CD4-positive, alpha-beta T cell treated with Interleukin-1 beta for 1 hour (primary cell): Measurements from ENCODE around the gene OR1J4.
A peak's percentile ranks its signal among the peaks of the same experiment; 100 is the strongest.
"Not testable (repeated sequence)": the region's sequence is repeated elsewhere in the genome, so short reads cannot be mapped to it uniquely, and the experiment has no call there.

Experiments
- DNase-seq, 2 donors: peaks; one replicate each; pipeline ENCODE4 v3.0.0-alpha.2; 2020 to 2022

Gene OR1J4, protein sequence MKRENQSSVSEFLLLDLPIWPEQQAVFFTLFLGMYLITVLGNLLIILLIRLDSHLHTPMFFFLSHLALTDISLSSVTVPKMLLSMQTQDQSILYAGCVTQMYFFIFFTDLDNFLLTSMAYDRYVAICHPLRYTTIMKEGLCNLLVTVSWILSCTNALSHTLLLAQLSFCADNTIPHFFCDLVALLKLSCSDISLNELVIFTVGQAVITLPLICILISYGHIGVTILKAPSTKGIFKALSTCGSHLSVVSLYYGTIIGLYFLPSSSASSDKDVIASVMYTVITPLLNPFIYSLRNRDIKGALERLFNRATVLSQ

DNA sequence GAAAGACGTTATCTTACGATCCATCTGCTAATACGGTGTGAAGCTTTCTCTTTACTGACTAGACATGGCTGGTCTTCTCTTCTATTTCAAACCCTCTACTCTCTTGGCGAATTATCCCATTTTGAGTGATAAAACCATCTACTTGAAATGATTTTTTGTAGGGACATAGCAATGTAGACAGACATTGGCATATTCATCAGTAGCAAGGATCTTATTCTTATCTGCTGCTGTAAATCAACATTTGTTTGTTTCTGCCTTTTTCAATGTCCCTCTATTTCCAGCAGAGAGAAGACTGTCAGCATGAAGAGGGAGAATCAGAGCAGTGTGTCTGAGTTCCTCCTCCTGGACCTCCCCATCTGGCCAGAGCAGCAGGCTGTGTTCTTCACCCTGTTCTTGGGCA is at the start of gene OR1J4:
Gene OR1J4, plus strand, starts transcription at position 301 of the 400 bp plus-strand sequence. Its CDS starts 0 bp downstream, at position 301.
- DNase-seq = no peak

DNA sequence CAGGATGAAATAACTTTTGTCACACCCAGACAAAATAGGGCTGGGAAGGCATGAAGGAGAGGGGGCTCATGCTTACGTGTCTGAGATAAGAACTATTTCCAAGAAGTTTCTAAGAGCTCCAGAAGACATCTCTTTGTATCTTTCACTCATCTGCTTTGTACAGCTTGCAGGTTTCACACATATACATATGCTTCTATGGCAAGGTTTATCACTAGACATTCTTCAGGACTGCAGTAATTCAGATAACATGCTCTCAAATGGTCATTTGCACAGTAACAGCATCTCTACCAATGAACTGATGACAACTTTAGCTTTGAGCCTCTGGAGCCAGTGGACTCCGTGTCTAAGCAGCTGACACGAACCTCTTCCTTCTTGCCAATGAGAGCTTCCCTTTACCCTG is 44.4 kb upstream of the OR1J4 start:
- no peak for DNase-seq

DNA sequence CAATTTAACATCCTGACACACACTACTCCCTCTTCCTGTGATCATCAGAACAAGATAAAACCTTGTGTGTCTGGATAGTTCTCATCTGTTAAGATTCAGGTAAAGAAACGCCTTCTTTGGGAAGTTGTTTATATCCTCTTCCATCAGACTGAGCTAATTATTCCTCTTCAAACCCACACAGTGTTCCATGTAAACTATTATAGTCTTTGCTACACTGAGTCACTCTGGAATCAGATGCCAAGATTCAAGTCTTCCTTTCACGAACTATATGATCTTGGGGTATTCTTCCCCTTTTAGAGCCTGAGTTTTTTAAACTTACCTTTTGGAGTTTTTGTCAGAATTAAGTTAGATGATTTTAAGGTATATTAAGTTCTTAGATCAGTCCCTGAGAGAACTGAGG is 43.2 kb upstream of the OR1J4 start:
- no peak for DNase-seq

DNA sequence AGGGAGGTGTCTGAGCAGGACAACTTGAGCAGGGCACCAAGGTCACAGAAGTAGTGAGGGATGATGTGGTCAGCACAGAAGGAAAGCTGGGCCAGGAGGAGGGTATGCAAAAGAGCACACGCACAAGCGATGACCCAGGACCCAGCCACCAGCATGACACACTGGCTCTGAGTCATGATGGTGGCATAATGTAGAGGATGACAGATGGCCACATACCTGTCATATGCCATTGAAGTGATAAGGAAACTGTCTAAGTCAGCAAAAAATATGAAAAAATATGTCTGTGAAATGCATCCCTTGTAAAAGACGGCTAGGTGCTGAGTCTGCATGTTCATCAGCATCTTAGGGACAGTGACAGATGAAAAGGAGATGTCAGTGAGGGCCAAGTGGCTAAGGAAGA is 41.6 kb upstream of the OR1J4 start:
- DNase-seq = no peak

DNA sequence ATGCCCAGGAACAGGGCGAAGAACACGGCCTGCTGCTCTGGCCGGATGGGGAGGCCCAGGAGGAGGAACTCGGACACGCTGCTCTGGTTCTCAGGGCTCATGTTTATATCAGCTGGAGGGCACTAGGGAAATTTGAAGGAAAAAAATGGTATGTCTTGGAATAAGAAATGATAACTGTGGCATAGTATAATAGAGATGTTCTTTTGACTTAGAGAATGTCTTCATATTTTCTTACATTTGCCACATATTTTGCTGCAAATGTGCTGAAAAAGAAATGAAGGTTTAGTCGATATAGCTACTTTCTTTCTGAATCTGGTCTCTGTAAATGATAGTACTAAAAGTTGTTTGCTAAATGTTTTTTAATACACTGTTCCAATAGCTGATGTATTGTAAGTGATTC is 41.1 kb upstream of the OR1J4 start, which contains the start of gene OR1J1:
Gene OR1J1, minus strand, starts transcription at position 101 of the 400 bp plus-strand sequence. Its CDS starts 0 bp downstream, at position 101.
- no peak for DNase-seq

DNA sequence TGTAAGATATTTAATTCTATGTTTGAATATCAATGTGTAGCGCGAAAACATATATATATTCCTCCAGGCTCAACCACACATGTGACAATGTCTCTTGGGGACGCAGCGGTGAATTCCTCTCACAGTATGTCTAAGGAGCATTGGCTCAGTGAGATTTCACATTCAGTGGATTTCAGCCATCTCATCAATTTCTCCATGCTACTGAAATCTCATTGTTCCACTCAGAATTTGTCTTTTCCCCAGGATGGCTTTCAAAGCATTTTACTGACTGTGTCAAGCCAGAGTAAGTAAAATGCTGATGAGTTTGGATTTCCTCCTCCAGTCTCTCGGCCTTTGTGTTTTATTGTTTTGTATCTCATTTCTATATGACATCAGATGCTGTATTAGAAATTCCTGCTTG is 39.9 kb upstream of the OR1J4 start:
- DNase-seq = no peak

DNA sequence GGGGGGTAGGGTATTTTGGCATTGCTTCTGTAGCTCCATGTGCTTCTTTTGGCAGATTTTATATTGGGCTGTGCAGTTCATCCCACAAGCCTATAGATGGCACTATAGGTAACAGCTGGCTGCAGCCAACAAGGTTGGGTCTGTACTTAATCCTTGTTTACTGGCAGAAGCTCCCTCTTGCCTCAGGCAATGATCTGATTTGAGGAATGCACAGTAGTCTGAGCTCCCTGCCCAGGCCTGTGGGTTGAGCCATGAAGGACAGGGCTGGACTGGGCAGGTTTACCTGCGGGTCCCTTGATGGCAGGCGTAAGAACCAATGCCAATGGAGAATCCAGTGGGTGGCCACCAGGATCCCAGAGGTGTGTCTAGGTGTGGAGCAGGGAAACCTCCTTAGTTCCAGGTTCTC is 20.1 kb upstream of the OR1J4 start:
- peak; percentile 1 to 28 for DNase-seq

DNA sequence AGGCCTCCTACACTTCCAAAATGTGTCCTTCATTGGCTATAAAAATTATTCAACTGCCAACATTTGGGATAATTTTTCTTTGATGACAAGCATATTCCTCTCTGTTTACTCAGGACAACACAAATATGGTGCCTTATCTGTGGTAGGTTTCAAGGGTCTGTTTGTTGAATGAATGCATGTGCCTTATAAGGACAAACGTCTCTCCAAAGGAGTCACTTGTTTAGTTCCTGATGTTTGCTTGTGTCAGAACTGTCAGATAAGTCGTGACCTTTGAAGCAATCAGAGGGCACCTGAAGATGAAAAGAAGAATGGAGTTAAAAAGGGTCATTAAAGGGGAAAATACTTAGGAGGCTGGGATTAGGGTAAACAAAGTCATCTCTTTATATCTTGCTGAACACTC is 12.0 kb upstream of the OR1J4 start:
- no peak for DNase-seq

DNA sequence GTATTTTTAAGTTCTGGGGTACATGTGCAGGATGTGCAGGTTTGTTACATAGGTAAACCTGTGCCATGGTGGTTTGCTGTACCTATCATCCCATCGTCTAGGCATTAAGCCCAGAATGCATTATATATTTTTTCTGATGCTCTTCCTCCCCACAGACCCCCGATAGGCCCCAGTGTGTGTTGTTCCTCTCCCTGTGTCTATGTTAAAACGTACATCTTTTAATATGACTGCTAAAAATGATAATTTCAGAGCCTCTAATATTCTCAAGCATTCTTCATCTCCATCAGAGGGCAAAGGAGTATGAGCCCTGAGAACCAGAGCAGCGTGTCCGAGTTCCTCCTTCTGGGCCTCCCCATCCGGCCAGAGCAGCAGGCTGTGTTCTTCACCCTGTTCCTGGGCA is 8.4 kb upstream of the OR1J4 start, which contains the start of gene OR1J2:
Gene OR1J2, plus strand, starts transcription at position 301 of the 400 bp plus-strand sequence. Its CDS starts 0 bp downstream, at position 301.
- DNase-seq = no peak

DNA sequence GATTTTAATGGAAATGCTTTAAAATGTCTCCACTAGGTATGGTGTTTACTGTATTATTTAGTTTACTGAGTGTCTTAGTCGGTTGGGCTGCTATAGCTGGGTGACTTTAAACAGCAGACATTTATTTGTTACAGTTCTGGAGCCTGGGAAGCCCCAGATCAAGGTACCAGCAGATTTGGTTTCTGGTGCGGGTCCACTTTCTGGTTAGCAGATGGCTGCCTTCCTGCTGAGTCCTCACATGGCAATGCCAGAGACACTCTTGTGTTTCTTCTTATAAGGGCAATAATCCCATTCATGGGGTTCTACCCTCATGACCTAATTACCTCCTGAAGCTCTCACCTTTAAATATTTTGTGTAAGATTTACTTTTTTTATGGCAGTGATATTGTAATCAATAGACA is 715 bp upstream of the OR1J4 start:
- no peak for DNase-seq

DNA sequence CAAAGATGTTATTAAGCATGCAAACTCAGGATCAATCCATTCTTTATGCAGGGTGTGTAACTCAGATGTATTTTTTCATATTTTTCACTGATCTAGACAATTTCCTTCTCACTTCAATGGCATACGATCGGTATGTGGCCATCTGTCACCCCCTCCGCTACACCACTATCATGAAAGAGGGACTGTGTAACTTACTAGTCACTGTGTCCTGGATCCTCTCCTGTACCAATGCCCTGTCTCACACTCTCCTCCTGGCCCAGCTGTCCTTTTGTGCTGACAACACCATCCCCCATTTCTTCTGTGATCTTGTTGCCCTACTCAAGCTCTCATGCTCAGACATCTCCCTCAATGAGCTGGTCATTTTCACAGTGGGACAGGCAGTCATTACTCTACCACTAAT is 435 bp downstream of the OR1J4 start:
- no peak for DNase-seq

DNA sequence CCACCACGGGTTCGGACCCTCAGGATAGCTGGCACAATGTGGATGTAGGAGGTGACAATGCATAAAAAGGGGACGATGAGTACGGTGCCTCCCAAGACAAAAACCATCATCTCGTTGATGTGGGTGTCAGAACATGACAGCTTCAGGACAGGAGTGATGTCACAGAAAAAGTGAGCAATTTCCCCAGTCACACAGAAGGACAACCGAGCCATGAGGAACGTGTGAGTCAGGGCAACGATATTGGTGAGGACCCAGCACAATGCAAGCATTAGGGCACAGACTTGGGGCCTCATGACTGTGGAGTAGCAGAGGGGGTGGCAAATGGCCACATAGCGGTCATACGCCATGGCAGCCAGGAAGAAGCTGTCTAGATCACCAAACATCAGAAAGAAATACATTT is 7.7 kb downstream of the OR1J4 start:
- DNase-seq = no peak

DNA sequence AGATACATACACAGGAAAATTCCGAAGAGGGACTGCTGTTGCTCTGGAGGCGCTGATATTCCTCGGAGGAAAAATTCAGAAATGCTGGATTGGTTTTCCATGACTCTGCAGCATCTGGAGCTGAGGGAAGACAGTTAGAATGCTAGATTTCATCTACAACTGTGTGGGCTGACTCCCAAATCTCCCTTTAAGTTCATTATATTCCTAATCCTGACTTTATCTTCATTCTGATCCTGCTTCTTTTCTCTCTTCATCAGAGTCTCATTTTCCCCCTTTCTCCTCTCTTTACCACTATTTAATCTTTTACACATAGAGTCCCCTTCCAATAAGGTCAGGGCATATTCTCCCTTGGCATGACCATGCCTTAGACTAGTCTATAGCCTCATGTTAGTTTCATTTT is 8.3 kb downstream of the OR1J4 start, which contains the start of gene OR1N1:
Gene OR1N1, minus strand, starts transcription at position 101 of the 400 bp plus-strand sequence. Its CDS starts 0 bp downstream, at position 101.
- DNase-seq = no peak

DNA sequence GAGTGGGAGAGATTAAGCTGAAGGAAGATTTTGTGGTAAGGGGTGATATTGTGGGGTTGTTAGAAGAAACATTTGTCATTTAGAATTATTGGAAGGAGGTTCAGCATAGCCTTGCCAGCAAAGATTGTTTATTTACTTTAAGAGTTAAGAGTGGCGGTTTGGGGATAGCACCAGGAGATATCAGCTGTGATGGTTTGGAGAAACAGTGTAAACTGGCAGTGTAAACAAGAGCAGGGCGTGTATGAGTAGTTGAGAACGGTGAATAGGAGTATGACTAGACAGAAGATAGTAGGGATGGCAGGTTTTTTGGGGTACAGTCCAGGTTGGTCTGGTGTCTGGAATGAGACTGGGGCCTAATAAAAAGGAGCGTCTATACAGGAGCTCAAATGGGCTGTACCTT is 12.2 kb downstream of the OR1J4 start:
- DNase-seq = not testable (repeated sequence)

DNA sequence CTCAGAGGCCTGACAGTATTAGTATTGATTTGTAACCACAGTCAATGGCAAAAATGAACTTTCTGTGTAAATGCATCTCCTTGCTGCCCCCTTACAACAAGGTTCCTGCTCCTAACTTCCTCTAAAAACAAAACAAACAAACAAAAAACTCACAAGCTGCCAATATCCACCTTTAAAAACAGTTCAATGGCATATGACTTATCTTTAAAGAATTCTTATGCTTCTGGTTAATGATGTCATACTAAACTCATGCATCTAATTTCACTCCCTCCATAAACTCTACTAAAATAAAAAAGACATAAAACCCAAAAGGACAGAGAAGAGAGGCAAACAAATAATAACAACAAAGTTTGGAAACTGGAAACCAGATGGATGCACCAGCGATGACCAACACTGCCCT is 17.2 kb downstream of the OR1J4 start:
- no peak for DNase-seq

DNA sequence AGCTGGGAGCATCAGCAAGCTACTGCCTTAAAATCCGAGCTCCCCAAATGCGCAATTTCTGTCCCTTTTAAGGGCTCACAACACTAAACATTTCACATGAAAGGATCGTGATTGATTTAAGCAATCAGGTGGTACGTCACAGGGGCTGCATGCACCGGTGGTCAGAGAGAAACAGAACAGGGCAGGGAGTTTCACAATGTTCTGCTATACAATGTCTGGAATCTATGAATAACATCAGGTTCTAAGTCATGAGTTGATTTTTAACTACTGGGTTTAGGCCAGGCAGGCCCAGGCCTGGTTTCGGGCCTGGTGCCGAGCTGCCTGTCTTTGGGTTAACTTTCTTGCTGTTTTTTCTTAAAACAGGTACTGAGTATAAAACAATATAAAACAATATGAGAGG is 18.1 kb downstream of the OR1J4 start:
- DNase-seq = not testable (repeated sequence)

DNA sequence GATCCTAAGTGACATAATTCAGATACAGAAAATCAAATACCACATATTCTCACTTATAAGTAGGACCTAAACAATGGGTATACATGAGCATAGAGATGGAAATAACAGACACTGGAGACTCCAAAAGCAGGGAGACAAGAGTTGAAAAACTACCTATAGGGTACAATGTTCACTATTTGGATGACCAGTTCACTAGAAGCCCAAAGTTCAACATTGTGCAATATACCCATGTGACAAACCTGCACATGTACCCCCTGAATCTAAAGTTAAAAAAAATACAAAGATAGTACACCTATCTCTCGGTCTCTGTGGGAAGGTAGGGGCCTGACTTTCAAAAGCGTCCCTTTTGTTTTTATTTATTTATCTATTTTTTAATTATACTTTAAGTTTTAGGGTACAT is 19.8 kb downstream of the OR1J4 start:
- DNase-seq = no peak

DNA sequence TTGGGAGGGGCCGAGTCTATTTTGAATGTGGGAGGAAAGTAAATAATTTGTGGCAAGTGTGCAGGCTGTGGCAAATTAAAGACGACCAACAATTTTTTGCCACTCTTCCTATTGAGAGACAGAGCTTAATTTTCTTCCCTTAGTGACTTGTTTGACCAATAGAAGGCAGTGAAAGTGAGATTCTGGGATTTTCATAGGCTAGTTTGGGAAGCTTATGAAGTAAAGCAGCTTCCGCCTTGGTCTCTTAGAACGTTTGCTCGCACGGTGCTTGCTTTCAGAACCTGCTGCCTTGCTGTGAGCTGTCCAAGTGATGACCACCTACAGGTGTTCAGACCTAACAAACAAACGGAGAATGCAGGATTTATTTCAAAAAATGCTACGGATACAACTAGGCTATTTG is 27.3 kb downstream of the OR1J4 start:
- no peak for DNase-seq

DNA sequence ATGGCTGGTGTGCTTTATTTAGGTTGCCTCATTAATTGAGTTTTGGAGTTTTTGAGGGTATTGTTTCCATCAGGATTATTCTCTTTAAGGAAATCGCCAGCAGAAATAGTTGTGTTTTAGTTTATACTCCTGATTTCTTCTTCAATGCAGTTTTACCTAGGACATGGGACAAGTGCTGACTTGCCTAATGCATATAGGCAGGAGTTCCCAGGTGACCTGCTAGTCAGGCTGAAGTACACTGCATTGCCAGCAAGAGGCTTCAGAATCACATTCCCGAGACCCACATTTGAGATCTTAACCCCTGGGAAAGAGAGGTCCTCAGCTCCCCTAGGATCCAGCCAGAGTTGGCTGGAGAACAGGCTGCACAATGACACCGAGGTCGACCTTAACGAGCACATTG is 32.4 kb downstream of the OR1J4 start:
- no peak for DNase-seq

DNA sequence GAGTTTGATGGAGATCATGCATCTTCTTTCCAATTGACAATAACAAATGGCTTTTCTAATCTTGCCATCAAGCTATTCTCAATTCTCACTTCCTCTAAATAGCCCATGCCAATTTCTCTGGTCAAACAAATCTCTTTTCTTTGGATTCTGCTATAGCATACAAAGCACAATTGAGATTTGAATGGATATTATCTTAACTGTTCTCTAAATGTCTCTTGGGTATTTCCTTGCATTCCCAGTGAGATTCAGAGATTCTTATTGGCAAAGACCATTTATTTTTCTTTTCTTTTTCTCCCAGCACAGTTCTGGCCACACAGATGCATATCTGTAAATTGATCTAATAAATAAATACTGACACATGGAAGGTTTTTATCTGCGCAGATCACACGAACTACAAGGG is 33.9 kb downstream of the OR1J4 start, which contains the start of gene OR1N2:
Gene OR1N2, plus strand, starts transcription at position 301 of the 400 bp plus-strand sequence. CDS start 100 bp downstream, outside the sequence.
- DNase-seq = no peak

DNA sequence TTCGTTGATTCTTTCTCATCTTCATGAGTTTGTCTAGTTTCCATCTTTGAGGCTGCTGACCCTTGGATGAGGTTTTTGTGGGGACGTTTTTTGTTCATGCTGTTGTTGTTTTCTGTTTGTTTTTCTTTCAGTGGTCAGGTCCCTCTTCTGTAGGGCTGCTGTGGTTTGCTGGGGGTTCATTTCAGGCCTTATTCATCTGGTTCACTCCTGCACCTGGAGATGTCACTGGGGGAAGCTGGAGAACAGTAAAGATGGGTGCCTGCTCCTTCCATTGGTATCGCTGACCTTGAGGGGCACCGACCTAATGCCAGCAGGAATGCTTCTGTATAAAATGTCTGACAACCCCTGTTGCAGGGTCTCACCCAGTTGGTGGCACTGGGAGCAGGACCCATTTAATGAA is 42.5 kb downstream of the OR1J4 start:
- no peak for DNase-seq

DNA sequence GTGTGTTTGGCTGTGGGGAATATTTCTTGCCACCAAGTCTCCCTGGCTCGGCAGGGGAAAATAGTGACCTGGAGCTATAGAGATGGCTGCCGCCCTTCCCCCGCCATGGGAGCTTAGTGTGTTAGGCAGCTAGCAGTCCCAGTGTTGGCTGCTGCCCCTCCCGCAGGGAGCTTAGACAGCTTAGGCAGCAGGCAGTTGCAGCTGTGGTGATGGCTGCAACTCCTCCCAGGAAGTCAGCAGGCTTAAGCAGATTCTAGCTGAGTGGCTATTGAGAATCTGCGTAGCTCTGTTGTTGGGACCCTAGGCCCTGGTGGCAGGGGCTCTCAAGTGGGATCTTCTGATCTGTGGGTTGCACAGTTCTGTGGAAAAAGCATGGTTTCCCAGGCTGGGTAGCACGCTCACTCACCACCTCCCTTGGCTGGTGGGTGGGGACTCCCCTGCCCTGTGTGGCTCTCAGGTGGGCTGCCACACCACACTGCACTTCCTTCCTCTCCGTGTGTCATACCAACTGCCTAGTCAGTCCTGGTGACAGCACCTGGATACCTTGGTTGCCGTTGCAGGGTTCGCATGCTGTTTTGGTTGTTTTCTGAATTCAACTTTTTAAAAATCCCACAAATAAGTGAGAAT is 43.3 kb downstream of the OR1J4 start:
- DNase-seq = no peak

DNA sequence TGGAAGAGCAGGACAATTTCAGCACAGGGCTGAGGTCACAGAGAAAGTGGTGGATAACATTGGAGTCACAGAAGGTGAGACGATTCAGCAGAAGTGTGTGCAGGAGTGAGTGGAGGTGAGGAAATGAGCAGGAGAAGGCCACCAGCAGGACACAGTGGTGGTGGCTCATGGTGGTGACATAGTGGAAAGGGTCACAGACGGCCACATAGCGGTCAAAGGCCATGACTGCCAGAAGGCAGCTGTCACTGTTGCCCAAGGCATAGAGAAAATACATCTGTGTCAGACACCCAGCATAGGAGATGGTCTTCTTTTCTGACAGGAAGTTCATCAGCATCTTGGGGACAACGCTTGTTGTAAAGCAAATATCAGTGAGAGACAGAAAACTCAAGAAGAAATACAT is 49.0 kb downstream of the OR1J4 start:
- no peak for DNase-seq
